ENCODE data around the gene KLHL40.

KLHL40 gene

GRCh38 chr3:42691816-42692666 lies 6.7 kb downstream of the KLHL40 start:
- DNase-seq = no peak

DNA sequence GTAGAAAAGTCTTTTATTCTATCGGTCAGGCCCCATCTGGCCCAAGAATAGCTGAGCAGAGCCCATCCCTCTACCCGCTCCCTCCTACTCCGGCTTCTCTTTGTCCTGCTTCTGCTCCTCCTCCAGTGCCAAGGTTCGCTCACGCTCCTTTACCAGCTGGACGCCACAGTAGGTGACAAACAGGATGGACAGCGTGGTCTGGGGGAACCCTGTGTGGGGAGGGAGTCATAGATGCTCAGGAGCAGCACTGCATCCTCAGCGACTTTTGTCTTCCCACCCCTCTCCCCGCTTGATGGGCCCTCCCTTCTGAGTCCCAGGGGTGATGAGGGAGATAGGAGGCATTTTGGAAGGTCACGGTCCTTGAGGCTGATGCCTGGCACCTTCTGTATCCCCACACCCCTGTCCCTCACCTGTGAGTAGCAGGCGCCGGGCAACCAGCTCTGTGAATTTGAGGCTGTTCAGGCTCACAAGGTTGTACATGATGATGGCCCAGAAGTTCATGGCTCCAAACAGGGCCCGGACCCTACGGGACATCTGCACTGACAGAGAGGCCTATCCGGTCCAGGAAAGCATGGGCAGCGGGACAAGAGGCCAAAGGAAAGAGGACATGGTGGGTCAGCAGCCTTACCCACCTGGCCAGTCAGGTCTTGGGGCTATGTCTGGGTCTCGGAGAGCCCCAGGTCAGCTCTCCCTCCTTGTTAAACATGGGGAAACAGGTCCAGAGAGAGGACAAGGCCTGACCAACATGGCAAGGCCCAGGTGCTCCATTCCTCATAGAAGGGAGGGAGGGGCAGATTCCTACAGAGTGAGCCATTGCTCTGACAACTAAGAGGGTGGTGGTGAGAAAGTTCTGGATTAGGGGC lies 7.6 kb downstream of the KLHL40 start:
- DNase-seq = no peak

GRCh38 chr3:42693530-42693930 lies 8.2 kb downstream of the KLHL40 start:
- DNase-seq = no peak

- DNase-seq = no peak
These were observed 9.0 kb downstream of the KLHL40 start for GRCh38 chr3:42694366-42694765.

DNA sequence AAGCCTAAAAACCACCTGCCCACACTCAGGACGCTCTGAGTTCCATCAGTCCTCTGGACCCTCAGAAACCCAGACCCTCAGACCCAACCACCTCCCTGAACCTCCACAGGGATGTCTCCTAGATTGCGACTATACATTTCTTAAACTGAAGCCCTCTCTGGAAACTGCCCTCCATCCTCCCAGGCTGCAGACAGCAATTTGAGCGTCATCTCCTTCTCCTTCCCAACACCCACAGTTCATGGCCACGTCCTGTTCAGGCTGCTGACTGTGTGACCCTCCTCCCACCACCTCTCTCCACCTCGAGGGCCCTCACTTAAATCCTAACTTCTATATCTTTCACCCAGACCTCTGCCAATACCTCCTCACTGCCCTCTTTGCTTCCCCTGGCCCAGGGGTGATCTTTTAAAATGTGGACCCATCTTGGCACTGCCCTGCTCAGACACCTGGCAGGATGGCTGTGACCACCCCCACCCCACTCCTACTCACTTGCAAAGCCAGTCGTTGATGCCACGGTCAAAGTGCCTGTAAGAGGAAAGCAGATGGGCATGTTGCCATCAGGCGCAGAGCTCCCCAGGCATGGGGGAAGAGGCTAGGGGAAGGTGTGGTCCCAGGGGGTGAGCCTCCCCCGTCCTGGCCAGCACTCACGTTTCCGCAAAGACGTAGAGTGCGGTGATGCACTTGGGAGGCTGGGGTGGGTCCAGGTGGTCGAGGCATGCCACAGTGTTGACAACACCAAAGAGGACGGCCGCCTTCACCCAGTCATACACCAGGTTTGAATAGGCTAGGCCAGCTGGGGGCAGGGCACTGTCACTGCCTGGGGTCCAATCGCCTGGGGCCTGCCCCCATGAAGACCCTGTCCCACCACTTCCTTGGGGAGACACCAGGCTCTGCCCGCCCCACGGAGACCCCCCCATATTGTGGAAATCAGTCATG lies 11.3 kb downstream of the KLHL40 start:
- DNase-seq = no peak

- DNase-seq = no peak
These were observed 12.1 kb downstream of the KLHL40 start for GRCh38 chr3:42697289-42698051.

DNA sequence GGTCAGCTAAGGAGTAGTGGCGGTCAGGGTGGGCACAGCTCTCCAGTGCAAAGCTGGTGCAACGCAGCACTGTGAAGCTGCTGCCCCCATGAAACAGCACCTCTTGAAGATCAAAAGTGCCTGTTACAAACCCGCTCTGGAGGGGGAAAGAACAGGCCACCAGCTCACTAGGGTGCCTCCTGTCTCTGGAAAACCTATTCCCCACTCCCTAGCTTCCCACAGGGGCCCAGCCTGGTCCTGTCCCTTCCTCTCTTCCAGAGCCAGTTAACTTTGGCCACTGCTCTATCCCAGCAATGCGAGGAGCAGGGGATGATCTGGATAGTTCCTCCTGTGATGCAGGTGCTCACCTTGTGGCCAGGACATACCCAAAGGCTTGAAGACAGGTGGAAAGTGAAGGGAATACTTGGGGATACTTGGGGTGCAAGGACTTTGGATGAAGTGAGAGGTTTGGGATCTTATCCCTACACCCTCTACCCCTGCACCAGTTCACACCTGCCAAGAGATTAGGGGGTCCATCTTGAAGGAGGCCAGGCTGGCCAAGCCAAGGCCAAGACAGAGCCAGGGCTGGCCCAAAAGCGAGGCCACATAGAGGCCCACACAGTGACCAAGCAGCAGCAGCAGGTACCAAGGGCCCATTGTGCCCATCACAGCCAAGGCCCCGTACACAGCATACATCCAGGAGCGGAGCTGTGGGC lies 13.0 kb downstream of the KLHL40 start:
- no peak for DNase-seq

GRCh38 chr3:42698911-42699230 lies 13.5 kb downstream of the KLHL40 start:
- no peak for DNase-seq

GRCh38 chr3:42699511-42699971 lies 14.2 kb downstream of the KLHL40 start:
- DNase-seq = no peak

DNA sequence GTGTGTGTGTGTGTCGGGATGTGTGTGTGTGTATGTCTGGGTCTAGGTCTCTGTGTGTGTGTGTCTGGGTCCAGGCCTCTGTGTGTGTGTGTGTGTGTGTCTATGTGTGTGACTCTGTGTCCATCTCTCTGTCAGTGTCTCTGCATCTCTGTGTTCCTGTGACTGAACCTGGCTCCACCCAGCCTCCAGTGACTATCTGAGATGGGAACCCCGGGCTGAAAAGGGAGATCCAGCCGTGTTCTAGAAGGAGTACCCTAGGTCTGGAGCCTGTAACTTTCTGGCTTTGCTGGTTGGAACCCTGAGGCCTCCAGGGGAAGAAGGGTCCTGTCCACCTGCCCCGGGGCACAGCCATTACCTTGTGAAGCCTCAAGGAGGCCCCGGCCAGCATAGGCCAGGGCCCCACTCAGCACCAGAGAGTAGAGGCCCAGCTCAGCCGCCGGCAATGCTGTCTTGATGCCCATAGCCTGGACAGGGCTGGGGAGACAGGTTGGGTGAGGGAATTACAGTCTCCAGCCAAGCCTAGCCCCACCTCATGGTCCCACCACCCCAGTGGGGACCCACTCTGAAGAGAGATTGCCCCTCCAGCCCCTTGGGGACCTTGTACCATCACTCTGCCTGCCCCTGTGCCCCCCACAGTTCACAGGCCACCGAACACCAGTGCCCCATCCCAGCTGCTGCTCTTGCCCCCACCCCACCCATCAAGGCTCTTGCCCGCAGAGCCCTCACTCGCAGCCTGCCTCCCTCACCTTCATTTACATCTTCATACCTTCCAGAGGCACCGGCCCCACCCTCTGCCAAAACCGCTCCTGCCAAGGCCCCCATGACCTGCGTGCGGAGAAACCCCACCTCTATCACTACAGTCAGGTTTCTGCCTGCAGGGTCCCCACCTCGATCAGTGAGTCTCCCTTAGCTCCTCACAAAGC lies 15.3 kb downstream of the KLHL40 start:
- DNase-seq = no peak

- peak; percentile 57 for DNase-seq
These were observed 16.2 kb downstream of the KLHL40 start for GRCh38 chr3:42701371-42702065.

- DNase-seq = no peak
These were observed 17.0 kb downstream of the KLHL40 start, which contains the start of gene HHATL for GRCh38 chr3:42702066-42702951. TSS of gene HHATL (minus strand) at chr3:42702798. CDS start at chr3:42700826, 1,972 bp downstream.

- DNase-seq = no peak
These were observed 17.8 kb downstream of the KLHL40 start for GRCh38 chr3:42702982-42703694.

GRCh38 chr3:42703695-42704025 lies 18.3 kb downstream of the KLHL40 start:
- no peak for DNase-seq

DNA sequence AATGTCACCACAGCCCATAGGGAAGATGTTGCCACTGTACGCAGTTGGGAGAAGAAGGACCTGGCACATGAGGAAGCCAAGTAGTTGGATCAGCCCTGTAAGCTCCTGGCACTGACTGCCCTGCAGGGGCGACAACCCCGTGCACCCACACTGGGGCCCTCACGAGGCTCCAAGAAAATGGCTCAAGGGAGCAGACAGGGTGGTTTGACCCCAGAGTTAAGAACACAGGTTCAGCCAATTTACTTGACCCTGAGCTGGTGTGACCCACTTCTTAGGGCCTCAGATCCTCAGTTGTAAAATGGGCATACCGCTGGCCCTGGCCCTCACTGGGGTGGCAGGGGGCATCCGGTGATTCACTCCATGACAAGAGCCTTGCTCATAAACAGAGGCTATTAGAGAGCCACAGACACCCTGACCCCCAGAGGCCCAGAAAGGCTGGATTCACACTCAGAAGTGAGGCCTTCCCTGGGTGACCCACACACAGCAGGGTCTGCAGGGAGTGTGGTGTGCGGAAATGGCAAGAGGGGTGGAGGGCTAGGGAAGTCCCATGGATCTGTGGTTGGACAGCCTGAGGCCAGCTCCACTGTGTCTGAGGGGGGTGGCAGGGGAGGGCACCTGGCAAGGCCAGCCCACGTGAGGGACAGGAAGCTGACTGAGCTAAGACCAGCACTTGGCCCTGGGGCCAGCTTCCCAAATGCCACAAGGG lies 19.0 kb downstream of the KLHL40 start:
- DNase-seq = no peak

DNA sequence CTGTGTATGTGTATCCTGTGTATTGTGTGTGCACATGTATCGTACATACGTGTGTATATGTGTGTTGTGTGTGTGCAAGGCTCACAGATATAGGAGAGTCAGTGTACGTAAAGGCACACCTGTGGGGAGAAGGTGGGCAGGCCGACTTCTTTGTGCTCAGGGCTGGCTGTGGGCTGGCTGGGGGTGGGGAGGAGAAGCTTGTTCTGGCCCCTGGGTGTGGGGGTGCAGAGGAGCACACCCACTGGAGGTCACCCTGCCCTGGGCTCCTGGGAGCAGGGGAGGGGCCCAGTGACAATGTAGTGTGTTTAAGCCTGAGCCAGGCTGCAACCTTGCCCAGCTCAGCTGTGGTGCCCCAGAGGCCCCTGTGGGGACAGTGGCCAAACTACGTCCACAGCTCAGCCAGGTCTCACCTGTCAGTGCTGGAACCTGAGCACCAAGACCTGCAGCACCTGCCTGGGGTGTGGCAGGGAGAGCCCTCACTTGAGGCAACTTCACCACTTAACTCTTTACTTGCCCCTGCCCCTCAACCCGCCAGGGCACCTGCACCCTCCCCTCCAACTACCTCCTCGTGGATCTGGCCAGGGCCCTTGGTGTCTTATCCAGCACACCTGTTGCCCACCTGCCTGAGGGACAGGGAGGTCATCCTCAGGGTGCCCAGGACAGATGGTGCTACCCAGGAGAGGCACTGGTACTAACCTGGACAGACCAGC lies 19.9 kb downstream of the KLHL40 start:
- no peak for DNase-seq
